ENCODE results near the gene PRR5.

PRR5 gene

GRCh38 chr22:44693145-44693544 is 8.9 kb upstream of the PRR5 start:
- DNase-seq (ENCODE audit: low spot score): no peak

GRCh38 chr22:44693756-44694155 is 8.2 kb upstream of the PRR5 start:
- DNase-seq (ENCODE audit: low spot score): no peak

DNA sequence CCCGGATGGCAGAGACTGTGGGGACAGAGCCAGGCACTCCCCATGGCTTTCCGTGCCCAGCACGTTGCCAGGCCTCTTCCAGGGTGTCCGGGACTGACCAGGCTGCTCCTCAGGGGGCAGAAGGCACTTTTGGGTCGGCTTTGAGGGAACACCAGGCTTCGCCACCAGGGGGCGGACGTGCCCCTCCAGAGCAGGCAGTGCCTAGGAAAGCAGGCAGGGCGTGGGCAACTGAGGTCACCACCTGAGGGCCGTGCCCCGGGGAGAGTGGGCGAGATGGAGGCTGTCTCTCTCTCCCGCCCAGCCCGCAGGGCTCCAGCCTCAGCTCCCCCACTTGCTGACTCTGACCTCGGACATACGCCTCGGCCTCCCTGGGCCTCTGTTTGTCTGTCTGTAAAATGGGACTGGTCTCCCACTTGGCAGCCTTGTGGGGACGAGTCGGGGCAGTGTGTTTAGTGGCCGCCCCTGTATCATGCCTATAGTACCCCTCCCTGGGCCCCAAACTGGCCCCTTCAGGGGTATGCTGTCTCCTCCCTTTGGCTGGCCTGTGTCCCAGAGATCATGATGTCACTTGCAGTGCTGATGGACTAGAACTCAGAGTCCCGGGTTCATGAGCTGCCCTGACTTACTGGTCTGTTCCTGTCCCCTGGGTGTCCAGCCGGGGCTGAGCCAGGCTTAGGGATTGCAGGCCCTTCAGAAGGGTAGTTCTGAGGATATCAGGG is 4.4 kb upstream of the PRR5 start:
- DNase-seq (ENCODE audit: low spot score): peak; percentile 85

DNA sequence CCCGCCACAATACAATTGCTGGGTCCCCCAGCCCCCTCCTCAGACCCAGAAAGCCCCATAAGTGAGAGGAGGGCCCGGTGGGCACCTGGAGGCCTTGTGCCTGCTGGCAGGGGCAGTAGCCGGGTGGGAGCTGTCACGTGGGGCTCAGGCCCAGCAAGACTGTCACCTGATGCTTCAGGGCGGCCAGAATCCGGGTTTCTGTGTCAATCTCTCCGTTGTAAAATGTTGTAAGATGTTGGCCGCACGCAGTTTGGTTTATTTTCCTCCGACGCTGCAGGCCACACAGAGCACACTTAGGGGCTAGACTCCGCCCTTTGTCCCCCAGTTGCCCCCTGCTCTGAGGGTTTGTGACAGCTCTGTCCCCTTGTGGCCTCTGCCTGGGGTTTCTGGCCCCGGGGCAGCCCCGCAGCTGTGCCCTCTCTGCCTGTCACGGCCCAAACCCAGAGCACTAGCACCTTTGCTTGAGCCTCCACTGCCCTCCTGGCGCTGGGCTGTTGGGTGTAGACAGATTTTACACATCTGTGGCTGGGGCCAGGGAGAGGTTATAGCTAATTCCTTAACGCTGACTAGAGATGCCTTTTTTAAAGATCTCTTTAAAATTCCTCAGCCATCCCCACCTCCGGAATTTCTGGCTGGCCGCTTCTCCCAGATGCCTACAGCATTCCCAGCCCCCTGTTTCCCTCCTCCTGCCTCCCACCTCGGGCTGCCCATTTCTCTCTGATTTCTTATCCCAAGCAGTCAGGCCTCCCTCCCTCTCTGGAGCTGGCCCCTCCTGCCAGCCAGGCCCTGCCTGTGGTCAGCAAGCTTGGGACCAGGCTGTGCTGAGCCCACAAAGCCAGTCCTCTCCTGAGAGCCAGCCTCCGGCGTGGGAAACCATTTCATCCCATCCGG is 3.2 kb upstream of the PRR5 start:
- peak; percentile 89 for DNase-seq (ENCODE audit: low spot score)

DNA sequence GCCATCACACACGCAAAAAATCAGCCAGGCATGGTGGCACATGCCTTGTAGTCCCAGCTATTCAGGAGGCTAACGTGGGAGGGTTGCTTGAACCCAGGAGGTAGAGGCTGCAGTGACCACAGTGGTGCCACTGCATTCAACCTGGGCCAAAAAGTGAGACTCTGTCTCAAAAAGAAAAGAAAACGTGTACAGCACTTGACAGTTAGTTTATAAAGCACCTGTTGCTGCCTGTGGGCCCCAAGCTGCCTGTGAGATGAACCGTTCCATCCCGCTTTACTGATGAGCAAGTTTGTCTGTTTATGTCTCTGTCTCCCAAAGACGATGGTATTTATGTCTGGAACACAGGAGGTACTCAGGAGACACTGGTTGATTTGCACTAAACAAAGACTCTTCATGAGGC is 1.5 kb upstream of the PRR5 start:
- DNase-seq (ENCODE audit: low spot score): no peak

DNA sequence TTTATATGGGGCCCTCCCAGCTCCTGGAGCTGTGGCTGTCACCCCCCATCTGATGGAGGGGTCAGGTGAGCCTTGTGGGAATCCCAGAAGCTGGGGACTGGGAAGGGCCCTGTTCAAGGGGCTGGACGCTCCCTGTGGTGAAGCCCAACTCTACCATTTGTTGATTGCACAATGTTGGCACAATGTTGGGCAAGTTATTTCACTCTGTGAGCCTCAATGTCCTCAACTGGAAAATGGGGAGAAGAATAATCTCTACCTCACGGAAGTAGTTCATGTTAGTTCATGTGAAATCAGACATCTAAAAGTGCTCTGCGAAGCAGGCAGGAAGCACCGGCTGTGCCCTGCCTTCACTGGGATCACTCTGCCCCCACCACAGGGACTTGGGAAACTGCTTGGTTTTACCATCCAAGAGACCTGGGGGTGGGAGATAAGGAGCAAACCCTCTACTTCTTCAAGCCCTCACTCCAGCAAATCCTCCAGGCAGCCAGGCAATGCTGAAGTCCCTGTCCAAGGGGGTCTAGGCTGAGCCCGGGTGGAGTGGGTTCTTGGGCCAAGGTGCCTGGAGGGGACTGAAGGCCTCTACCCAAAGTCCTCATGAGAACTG is 715 bp upstream of the PRR5 start:
- no peak for DNase-seq (ENCODE audit: low spot score)

GRCh38 chr22:44702479-44703198 is 635 bp downstream of the PRR5 start:
- no peak for DNase-seq (ENCODE audit: low spot score)

- DNase-seq (ENCODE audit: low spot score): no peak
These were observed 1.4 kb downstream of the PRR5 start for GRCh38 chr22:44703255-44703870.

DNA sequence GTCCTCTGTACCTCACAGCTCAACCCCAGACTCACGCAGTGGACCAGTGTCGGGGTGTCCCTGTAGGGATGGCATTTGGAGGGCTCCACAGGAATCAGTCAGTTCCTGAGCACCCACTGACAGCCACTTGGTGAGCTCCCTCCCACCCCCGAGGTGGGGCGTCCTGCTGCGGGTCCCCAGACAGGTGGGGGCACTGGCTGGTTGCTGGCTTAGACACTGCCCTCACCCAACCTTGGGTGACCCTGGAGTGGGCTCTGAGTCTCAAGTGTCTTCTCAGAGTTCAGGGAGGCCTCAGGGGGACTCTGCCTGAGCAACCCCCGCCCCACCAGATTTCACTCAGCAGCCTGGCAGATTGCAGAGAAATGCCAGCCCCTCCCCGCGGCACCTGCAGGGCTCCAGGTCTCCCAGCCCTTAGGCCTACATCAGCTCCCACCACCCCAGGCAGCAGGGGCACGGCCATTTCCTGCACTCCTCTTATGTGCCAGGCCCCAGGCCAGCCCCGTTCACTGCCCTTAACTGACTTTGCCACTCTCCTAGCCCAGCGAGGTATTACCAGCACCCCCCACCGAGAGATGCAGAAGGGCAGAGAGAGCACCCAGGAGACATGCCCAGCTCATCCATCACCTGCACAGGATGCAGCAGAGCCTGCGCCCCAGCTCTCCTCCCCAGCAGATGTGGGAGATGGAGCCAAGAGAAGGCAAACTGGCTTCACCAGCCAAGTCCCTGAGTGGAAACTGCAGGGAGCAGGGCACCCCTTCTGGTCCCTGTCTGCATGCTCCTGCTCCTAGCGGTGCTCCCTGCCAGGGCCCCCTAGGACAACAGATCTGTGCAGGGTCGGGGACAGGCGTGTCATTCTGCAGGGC is 2.4 kb downstream of the PRR5 start:
- no peak for DNase-seq (ENCODE audit: low spot score)

GRCh38 chr22:44705022-44705297 is 3.0 kb downstream of the PRR5 start:
- DNase-seq (ENCODE audit: low spot score): no peak

DNA sequence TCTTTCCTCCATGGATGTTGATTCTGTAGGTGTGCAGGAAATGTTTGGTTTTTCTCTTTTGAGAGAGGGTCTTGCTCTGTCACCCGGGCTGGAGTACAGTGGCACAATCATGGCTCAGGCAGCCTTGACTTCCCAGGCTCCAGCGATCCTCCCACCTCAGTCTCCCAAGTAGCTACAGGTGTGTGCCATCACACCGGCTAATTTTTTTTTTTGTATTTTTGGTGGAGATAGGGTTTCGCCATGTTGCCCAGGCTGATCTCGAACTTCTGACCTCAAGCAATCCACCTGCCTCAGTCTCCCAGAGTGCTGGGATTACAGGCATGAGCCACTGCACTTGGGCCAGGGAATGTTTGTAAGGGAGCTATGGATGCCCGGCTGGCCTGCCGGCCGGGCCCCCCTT is 4.5 kb downstream of the PRR5 start:
- no peak for DNase-seq (ENCODE audit: low spot score)

DNA sequence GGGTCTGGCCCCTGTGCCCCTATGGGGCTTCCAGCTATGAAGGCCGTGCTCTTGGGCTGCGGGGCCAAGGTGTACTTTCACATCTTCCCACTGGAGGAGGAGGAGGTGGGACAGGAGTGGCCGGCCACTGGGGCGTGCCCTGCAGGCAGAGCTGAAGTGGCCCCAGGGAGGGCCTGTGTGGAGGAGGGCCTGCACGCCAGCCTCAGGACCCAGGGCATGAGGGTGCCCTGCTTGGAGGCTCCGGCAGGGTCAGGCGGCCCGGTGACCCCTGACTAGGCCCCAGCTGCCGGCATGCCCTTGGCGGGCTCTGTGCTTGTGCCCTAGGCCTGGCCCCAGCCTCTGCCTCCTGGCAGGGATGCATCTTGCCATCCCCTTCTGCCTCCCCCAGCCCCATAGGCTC is 5.2 kb downstream of the PRR5 start:
- DNase-seq (ENCODE audit: low spot score): no peak

GRCh38 chr22:44707752-44708151 is 5.7 kb downstream of the PRR5 start:
- DNase-seq (ENCODE audit: low spot score): no peak

GRCh38 chr22:44709881-44710392 is 7.9 kb downstream of the PRR5 start:
- no peak for DNase-seq (ENCODE audit: low spot score)

GRCh38 chr22:44710474-44711240 is 8.7 kb downstream of the PRR5 start:
- no peak for DNase-seq (ENCODE audit: low spot score)

DNA sequence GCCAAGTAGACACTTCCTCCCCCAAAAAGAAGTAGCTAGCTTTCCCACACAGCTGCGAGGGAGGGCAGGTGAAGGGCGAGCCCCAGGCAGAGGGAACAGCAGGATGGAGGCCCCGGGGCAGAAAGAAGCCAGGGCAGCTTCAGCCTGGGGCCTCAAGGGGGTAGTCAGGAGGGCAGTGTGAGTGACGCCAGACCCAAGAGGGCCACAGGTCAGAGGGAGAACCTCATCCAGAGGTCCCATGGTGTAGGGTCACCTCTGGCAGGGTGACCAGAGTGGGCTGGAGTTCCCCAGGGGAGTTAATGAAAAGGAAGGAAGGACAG is 9.2 kb downstream of the PRR5 start:
- DNase-seq (ENCODE audit: low spot score): no peak

- DNase-seq (ENCODE audit: low spot score): peak; percentile 34
These were observed 9.9 kb downstream of the PRR5 start for GRCh38 chr22:44711690-44712555.

- DNase-seq (ENCODE audit: low spot score): no peak
These were observed 11.0 kb downstream of the PRR5 start for GRCh38 chr22:44712962-44713361.

GRCh38 chr22:44714703-44715350 is 12.8 kb downstream of the PRR5 start:
- no peak for DNase-seq (ENCODE audit: low spot score)
